Activated CD4-positive, alpha-beta memory T cell treated with anti-CD3 and anti-CD28 coated beads for 36 hours (primary cell): ENCODE data around the gene BICRA. TPM values are rescaled to one million over a fixed set of nuclear protein-coding genes. Genes with fewer than 3 reads are reported as not detected.
"Not testable (repeated sequence)": the region's sequence is repeated elsewhere in the genome, so short reads cannot be mapped to it uniquely, and the experiment has no call there.

ENCODE experiments used
- CTCF ChIA-PET: fragments of 350-600 bp; sonication (Branson Sonifier 250); formaldehyde crosslinking; loops from one replicate; lab custom pipeline; 2021; ENCODE audit warnings: antibody characterized with exemption, inconsistent platforms; lab: Charles Lee
- POLR2A ChIA-PET: fragments of 350-600 bp; sonication (Branson Sonifier 250); formaldehyde crosslinking; loops from one replicate; lab custom pipeline; 2021; ENCODE audit warnings: antibody characterized with exemption; lab: Charles Lee
- DNase-seq: peaks from one replicate; pipeline ENCODE4 v3.0.0-alpha.2; 2020
- H3K27ac Mint-ChIP-seq: one replicate; pipeline ENCODE4 v1.8.0; 2021; ENCODE audit warnings: mixed read lengths
- H3K27me3 Mint-ChIP-seq: one replicate; pipeline ENCODE4 v1.8.0; 2021; ENCODE audit warnings: mixed read lengths
- H3K36me3 Mint-ChIP-seq: one replicate; pipeline ENCODE4 v1.8.0; 2021; ENCODE audit warnings: mixed read lengths
- H3K4me1 Mint-ChIP-seq: one replicate; pipeline ENCODE4 v1.8.0; 2021; ENCODE audit warnings: low read depth, mixed read lengths
- H3K4me3 Mint-ChIP-seq: one replicate; pipeline ENCODE4 v1.8.0; 2021; ENCODE audit warnings: mild to moderate bottlenecking, mixed read lengths
- H3K9me3 Mint-ChIP-seq: one replicate; pipeline ENCODE4 v1.8.0; 2021; ENCODE audit warnings: mixed read lengths
- intact Hi-C: fragments of 100-400 bp; cut with micrococcal nuclease; formaldehyde crosslinking; loops from one replicate; pipeline ENCODE4 v1.15.1; 2023
- total RNA-seq, 2 experiments: library from RNA; stranded (reverse); gene quantifications; one replicate each; pipeline ENCODE4 v1.2.3, GENCODE V29; 2021

BICRA gene
- total RNA-seq, 2 experiments from 2014 or later: 11.9 to 14.0 TPM

DNA sequence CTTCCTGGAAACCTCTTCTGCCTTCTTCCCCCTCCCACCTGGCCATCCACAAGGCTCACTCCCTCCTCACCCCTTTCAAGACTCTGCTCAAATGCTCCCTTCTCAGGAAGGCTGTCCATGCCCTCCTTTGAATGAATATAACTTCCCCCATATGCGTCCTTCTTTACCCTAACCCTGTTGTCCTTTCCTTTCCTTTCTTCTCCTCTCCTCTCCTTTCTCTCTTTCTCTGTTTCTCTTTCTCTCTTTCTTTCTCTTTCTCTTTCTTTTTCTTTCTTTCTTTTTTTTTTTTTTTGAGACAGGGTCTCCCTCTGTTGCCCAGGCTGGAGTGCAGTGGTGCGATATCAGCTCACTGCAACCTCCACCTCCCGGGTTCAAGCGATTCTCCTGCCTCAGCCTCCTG is 119.4 kb downstream of the BICRA start:
- H3K36me3 Mint-ChIP-seq, H3K27ac Mint-ChIP-seq, DNase-seq, H3K9me3 Mint-ChIP-seq, H3K4me3 Mint-ChIP-seq, intact Hi-C loops: not testable (repeated sequence)
- Mint-ChIP-seq H3K27me3 (peaks cover 28% of the 10 kb centered on the region), H3K4me1 (peaks cover 20% of the 10 kb centered on the region)
- ChIA-PET POLR2A (interaction anchor here (0.7 kb wide), 1 partner anchor 40 kb away, joined by 4 read pairs; no protein-coding TSS in a partner anchor), CTCF (interaction anchor here (1.4 kb wide), 1 partner anchor 15 kb away, joined by 5 read pairs; the partner anchor contains the start of gene EHD2)

DNA sequence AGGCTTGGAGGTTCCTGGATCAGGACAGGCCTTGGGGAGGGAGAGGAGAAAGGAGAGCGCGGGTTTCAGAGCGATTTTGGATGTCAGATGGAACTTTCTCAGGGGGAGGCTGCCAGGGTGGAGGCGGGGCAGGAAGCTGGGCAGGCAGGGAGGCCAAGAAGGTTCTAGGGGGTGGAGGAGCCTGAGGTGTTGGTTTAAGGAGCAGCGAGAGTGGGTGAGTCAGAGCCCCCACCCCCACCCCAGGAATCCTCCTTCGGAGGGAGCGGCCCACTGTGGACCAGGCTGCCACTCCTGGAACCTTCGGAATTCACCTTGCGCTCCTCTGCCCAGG is 120.5 kb downstream of the BICRA start:
- Mint-ChIP-seq H3K9me3 (no peaks in the 10 kb centered on the region), H3K27ac (peak overlapping the region; percentile 33), H3K4me1 (peaks cover 20% of the 10 kb centered on the region), H3K4me3 (peak overlapping the region; percentile 74), H3K27me3 (peaks cover 26% of the 10 kb centered on the region), H3K36me3 (no peaks in the 10 kb centered on the region)
- DNase-seq: peak; percentile 52
- ChIA-PET POLR2A (interaction anchor here (0.6 kb wide), 1 partner anchor 14 kb away, joined by 3 read pairs; no protein-coding TSS in a partner anchor), CTCF (interaction anchor here (0.6 to 1.4 kb wide), 3 partner anchors 16 to 482 kb away, joined by 3 to 5 read pairs (median 3); partner anchors contain the start of gene EHD2)
- intact Hi-C loops: no loop called here

- H3K27ac Mint-ChIP-seq: no peak overlapping the region
- peaks cover 26% of the 10 kb centered on the region for H3K27me3 Mint-ChIP-seq
- peaks cover 20% of the 10 kb centered on the region for H3K4me1 Mint-ChIP-seq
- ChIA-PET POLR2A (no interaction called here), CTCF (interaction anchor here (0.6 to 1.4 kb wide), 3 partner anchors 17 to 483 kb away, joined by 3 to 5 read pairs (median 3); partner anchors contain the start of gene EHD2)
- intact Hi-C loops: no loop called here
- H3K36me3 Mint-ChIP-seq: no peaks in the 10 kb centered on the region
- peak overlapping the region; percentile 74 for H3K4me3 Mint-ChIP-seq
- DNase-seq: peak; percentile 75
- H3K9me3 Mint-ChIP-seq: no peaks in the 10 kb centered on the region
Measured at GRCh38 chr19:47729799-47730520, 121.0 kb downstream of the BICRA start.

DNA sequence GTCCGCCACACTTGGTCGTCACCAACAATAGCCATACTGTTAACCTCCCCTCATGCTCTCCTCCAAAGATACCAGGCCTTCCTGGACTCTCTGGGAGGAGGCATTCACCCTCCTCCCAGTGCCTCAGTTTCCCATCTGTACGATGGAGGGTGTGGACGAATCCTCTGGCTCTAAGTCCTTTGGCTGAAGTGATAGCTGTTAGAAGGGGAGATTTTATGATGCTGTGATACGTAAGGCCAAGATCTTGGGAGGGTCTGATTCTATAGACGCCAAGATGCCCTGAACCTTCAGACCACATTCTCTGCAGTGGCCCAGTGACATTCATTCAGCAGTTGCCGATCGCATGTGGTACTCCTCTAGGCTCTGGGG is 121.6 kb downstream of the BICRA start:
- H3K9me3 Mint-ChIP-seq: no peaks in the 10 kb centered on the region
- no peak for DNase-seq
- CTCF ChIA-PET: interaction anchor here (1.2 kb wide), 1 partner anchor 31 kb away, joined by 3 read pairs; no protein-coding TSS in a partner anchor
- peaks cover 26% of the 10 kb centered on the region for H3K27me3 Mint-ChIP-seq
- POLR2A ChIA-PET: no interaction called here
- peak overlapping the region; percentile 74 for H3K4me3 Mint-ChIP-seq
- peaks cover 20% of the 10 kb centered on the region for H3K4me1 Mint-ChIP-seq
- intact Hi-C loops: no loop called here
- H3K36me3 Mint-ChIP-seq: no peaks in the 10 kb centered on the region
- no peak overlapping the region for H3K27ac Mint-ChIP-seq

DNA sequence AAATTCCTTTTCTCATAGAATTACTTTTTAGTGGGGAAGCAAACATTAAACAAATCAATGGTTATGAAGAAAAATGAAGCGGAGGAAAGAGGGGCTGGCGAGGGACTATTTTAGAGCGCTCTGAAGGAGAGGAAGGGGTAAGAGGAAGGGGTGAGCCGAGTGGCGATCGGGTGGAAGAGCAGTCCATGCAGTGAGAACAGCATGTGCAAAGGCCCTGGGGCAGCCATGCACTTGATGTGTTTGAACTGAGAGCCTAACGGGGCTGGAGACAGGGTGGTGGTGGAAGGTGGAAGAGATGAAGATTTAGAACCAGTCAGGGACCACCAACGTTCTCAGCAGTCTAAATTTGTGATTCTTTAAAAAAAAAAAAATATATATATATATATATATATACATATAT is 122.0 kb downstream of the BICRA start:
- ChIA-PET CTCF (interaction anchor here (0.9 kb wide), 1 partner anchor 18 kb away, joined by 4 read pairs; the partner anchor contains the start of gene EHD2), POLR2A (no interaction called here)
- H3K36me3 Mint-ChIP-seq: no peaks in the 10 kb centered on the region
- peaks cover 20% of the 10 kb centered on the region for H3K4me1 Mint-ChIP-seq
- peak overlapping the region; percentile 28 for H3K27ac Mint-ChIP-seq
- no peaks in the 10 kb centered on the region for H3K9me3 Mint-ChIP-seq
- no peak for DNase-seq
- no peak overlapping the region for H3K4me3 Mint-ChIP-seq
- H3K27me3 Mint-ChIP-seq: peaks cover 26% of the 10 kb centered on the region
- intact Hi-C loops: no loop called here

GRCh38 chr19:47735131-47735530 is 126.2 kb downstream of the BICRA start:
- Mint-ChIP-seq H3K9me3 (no peaks in the 10 kb centered on the region), H3K4me3 (no peak overlapping the region), H3K36me3 (no peaks in the 10 kb centered on the region), H3K27me3 (peaks cover 12% of the 10 kb centered on the region), H3K27ac (no peak overlapping the region), H3K4me1 (peaks cover 5% of the 10 kb centered on the region)
- ChIA-PET CTCF (interaction anchor here (0.9 to 2.2 kb wide), 5 partner anchors 9 to 35 kb away, joined by 3 to 7 read pairs (median 3); no protein-coding TSS in a partner anchor), POLR2A (no interaction called here)
- no peak for DNase-seq
- intact Hi-C loops: no loop called here

DNA sequence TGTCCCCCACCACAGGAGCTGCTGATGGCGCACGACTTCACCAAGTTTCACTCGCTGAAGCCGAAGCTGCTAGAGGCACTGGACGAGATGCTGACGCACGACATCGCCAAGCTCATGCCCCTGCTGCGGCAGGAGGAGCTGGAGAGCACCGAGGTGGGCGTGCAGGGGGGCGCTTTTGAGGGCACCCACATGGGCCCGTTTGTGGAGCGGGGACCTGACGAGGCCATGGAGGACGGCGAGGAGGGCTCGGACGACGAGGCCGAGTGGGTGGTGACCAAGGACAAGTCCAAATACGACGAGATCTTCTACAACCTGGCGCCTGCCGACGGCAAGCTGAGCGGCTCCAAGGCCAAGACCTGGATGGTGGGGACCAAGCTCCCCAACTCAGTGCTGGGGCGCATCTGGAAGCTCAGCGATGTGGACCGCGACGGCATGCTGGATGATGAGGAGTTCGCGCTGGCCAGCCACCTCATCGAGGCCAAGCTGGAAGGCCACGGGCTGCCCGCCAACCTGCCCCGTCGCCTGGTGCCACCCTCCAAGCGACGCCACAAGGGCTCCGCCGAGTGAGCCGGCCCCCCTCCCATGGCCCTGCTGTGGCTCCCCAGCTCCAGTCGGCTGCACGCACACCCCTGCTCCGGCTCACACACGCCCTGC is 132.1 kb downstream of the BICRA start:
- no peak overlapping the region for H3K4me3 Mint-ChIP-seq
- POLR2A ChIA-PET: interaction anchor here (0.8 kb wide), 1 partner anchor 18 kb away, joined by 5 read pairs; no protein-coding TSS in a partner anchor

GRCh38 chr19:47741544-47742140 is 132.7 kb downstream of the BICRA start:
- Mint-ChIP-seq H3K9me3 (no peaks in the 10 kb centered on the region), H3K27ac (no peak overlapping the region), H3K36me3 (peaks cover 5% of the 10 kb centered on the region), H3K27me3 (peaks cover 2% of the 10 kb centered on the region), H3K4me3 (no peak overlapping the region), H3K4me1 (peaks cover 27% of the 10 kb centered on the region)
- ChIA-PET POLR2A (interaction anchor here (0.8 kb wide), 1 partner anchor 18 kb away, joined by 5 read pairs; no protein-coding TSS in a partner anchor), CTCF (interaction anchor here (0.7 to 9.8 kb wide), 3 partner anchors 18 to 35 kb away, joined by 3 to 183 read pairs (median 4); partner anchors contain the start of gene EHD2)
- no peak for DNase-seq
- intact Hi-C loops: loop anchor here (10.0 kb wide), 1 partner anchor 593 kb away; no protein-coding TSS in a partner anchor

More for the DNA sequence above, 132.1 kb downstream of the BICRA start:
- CTCF ChIA-PET: interaction anchor here (1.0 to 9.8 kb wide), 4 partner anchors 27 to 304 kb away, joined by 4 to 183 read pairs (median 5); partner anchors contain the start of gene EHD2
- H3K4me1 Mint-ChIP-seq: peaks cover 25% of the 10 kb centered on the region
- H3K36me3 Mint-ChIP-seq: peaks cover 5% of the 10 kb centered on the region
- DNase-seq: no peak
- no peaks in the 10 kb centered on the region for H3K9me3 Mint-ChIP-seq
- H3K27me3 Mint-ChIP-seq: peaks cover 2% of the 10 kb centered on the region
- no peak overlapping the region for H3K27ac Mint-ChIP-seq
- intact Hi-C loops: loop anchor here (10.0 kb wide), 1 partner anchor 594 kb away; no protein-coding TSS in a partner anchor

- H3K27ac Mint-ChIP-seq: no peak overlapping the region
- POLR2A ChIA-PET: interaction anchor here (1.6 kb wide), 1 partner anchor 29 kb away, joined by 6 read pairs; the partner anchor contains the start of gene EHD2
- CTCF ChIA-PET: interaction anchor here (0.7 to 9.8 kb wide), 11 partner anchors 17 to 307 kb away, joined by 3 to 183 read pairs (median 6); partner anchors contain the start of genes EHD2, KPTN and NAPA
Measured at GRCh38 chr19:47742634-47743033, 133.7 kb downstream of the BICRA start.

GRCh38 chr19:47745010-47745901 is 136.3 kb downstream of the BICRA start, which contains the start of gene NOP53:
Gene NOP53, plus strand, starts transcription at chr19:47745546. Its CDS starts 14 bp downstream, at chr19:47745560.
- peak; percentile 98 for DNase-seq
- H3K36me3 Mint-ChIP-seq: peaks cover 20% of the 10 kb centered on the region
- ChIA-PET CTCF (interaction anchor here (1.0 to 9.8 kb wide), 9 partner anchors 11 to 309 kb away, joined by 3 to 183 read pairs (median 9); partner anchors contain the start of genes EHD2, KPTN, NAPA and SELENOW), POLR2A (no interaction called here)
- intact Hi-C loops: loop anchor here (2.0 to 10.0 kb wide), 2 partner anchors 34 to 590 kb away; partner anchors contain the start of gene SELENOW
- H3K4me3 Mint-ChIP-seq: peak within 1 kb of the TSS; percentile 99
- H3K27ac Mint-ChIP-seq: peak within 1 kb of the TSS; percentile 100
- no peaks in the 10 kb centered on the region for H3K9me3 Mint-ChIP-seq
- peaks cover 49% of the 10 kb centered on the region for H3K4me1 Mint-ChIP-seq
- peaks cover 2% of the 10 kb centered on the region for H3K27me3 Mint-ChIP-seq

More at GRCh38 chr19:47742634-47743033, 133.7 kb downstream of the BICRA start:
- Mint-ChIP-seq H3K9me3 (no peaks in the 10 kb centered on the region), H3K4me3 (peak overlapping the region; percentile 79), H3K36me3 (peaks cover 9% of the 10 kb centered on the region), H3K4me1 (peaks cover 32% of the 10 kb centered on the region), H3K27me3 (peaks cover 2% of the 10 kb centered on the region)
- DNase-seq: no peak
- intact Hi-C loops: loop anchor here (1.0 to 10.0 kb wide), 3 partner anchors 19 to 592 kb away; partner anchors contain the start of gene EHD2
